Stomach (tissue), 9 donors: ENCODE data around the gene ROBO1. TPM values are rescaled to one million over a fixed set of nuclear protein-coding genes. Genes with fewer than 3 reads are reported as not detected.

Experiments
- DNase-seq, 2 donors: peaks; one replicate each; pipeline versions ENCODE4 v3.0.0 to v3.0.0-alpha.2; 2013 to 2019
- H3K27ac ChIP-seq, 5 donors: fragments of 200-600 bp in 4 of 5; sonication (generic) in 4 of 5; one replicate each; pipeline ENCODE4 v1.5.1; 2013 to 2019; ENCODE audit warnings: mild to moderate bottlenecking in 1 of 5, moderate library complexity in 1 of 5
- H3K27me3 ChIP-seq, 3 donors: fragments of 200-600 bp; sonication (generic); one replicate each; pipeline ENCODE4 v1.5.1; 2017 to 2019; ENCODE audit warnings: mixed run types in 1 of 3
- H3K36me3 ChIP-seq, 4 donors: fragments of 200-600 bp; sonication (generic); 1 replicate in 3 of 4; 2 replicates in 1 of 4; pipeline ENCODE4 v1.5.1; 2016 to 2019
- H3K4me1 ChIP-seq, 4 donors: fragments of 200-600 bp; sonication (generic); one replicate each; pipeline ENCODE4 v1.5.1; 2016 to 2019
- H3K4me3 ChIP-seq, 4 donors: fragments of 200-600 bp; sonication (generic) in 3 of 4; one replicate each; pipeline ENCODE4 v1.5.1; 2016 to 2019; ENCODE audit warnings: mild to moderate bottlenecking in 1 of 4
- H3K9me3 ChIP-seq, 4 donors: fragments of 200-600 bp; sonication (generic); one replicate each; pipeline ENCODE4 v1.5.1; 2016 to 2019
- EP300 ChIP-seq: sonication (generic); formaldehyde crosslinking; IDR thresholded peaks from one replicate; pipeline ENCODE4 v1.6.1; 2017; ENCODE audit warnings: antibody characterized with exemption
- POLR2A ChIP-seq, 4 donors: fragments of 450-650 bp; IDR thresholded peaks; one replicate each; pipeline ENCODE4 v1.6.1; 2016; ENCODE audit warnings: antibody characterized with exemption in 4 of 4, control low read depth in 2 of 4, mild to moderate bottlenecking in 1 of 4, moderate library complexity in 1 of 4
- POLR2AphosphoS5 ChIP-seq, 3 donors: sonication (generic); formaldehyde crosslinking; IDR thresholded peaks; one replicate each; pipeline ENCODE4 v1.6.1; 2016; ENCODE audit warnings: antibody characterized with exemption in 3 of 3
- WGBS, 5 donors: extraction: QIAGEN DNeasy Blood & Tissue Kit in 3 of 5; methylation state at CpG; one replicate each; pipeline versions ENCODE4 v1.1.5 to v1.1.7; 2013 to 2018; 5-methylcytosine and 5-hydroxymethylcytosine counted together
- intact Hi-C: fragments of 100-400 bp; cut with DNase I; formaldehyde crosslinking; loops from one replicate; pipeline ENCODE4 v1.15.1; 2023; ENCODE audit warnings: low total_unique reads
- polyA plus RNA-seq, 3 donors: library from polyadenylated mRNA; stranded (reverse); fragments of 200-250 nt; gene quantifications; one replicate each; pipeline ENCODE4 v1.2.3, GENCODE V29; 2013
- total RNA-seq, 5 donors: library from RNA; depleted of rRNA; stranded (reverse); fragments of >200 nt; gene quantifications; one replicate each; pipeline versions ENCODE4 v1.1.0 to v1.2.3, GENCODE V29; 2014 to 2016
- TF ChIP-seq, protein P1 (sequence below), 7 experiments: fragments of 450-650 bp in 4 of 7; fragments of 200-600 bp in 3 of 7; sonication (generic) in 3 of 7; IDR thresholded peaks; one replicate each; pipeline ENCODE4 v1.5.1; 2016 to 2019; ENCODE audit warnings: antibody characterized with exemption in 7 of 7, control low read depth in 2 of 7, mild to moderate bottlenecking in 1 of 7
- donor health status: healthy with polysubstance abuse.
- donor health status: Bipolar disorder and iron deficiency.
- donor health status: healthy.

ROBO1 gene
- total and polyA plus RNA-seq, 8 donors = 2.0 to 174 (median 4.5) TPM

DNA sequence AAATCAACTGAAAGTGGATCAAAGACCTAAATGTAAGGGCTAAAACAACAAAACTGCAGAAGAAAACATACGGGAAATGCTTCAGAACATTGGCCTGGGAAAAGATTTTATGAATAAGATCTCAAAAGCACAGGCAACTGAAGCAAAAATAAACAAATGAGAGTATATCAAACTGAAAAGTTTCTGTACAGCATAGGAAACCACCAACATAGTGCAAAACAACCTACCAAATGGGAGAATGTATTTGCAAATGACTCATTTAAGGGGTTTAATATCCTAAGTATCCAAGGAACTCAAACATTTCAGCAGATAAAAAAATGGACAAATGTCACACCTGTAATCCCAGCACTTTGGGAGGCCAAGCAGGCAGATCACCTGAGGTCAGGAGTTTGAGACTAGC lies 489.1 kb downstream of the ROBO1 start:
- no peak for TF ChIP-seq POLR2A (IDR thresholded peaks at IDR 0.05)
- no peak for TF ChIP-seq POLR2AphosphoS5 (IDR thresholded peaks at IDR 0.05)
- TF ChIP-seq, protein P1, sequence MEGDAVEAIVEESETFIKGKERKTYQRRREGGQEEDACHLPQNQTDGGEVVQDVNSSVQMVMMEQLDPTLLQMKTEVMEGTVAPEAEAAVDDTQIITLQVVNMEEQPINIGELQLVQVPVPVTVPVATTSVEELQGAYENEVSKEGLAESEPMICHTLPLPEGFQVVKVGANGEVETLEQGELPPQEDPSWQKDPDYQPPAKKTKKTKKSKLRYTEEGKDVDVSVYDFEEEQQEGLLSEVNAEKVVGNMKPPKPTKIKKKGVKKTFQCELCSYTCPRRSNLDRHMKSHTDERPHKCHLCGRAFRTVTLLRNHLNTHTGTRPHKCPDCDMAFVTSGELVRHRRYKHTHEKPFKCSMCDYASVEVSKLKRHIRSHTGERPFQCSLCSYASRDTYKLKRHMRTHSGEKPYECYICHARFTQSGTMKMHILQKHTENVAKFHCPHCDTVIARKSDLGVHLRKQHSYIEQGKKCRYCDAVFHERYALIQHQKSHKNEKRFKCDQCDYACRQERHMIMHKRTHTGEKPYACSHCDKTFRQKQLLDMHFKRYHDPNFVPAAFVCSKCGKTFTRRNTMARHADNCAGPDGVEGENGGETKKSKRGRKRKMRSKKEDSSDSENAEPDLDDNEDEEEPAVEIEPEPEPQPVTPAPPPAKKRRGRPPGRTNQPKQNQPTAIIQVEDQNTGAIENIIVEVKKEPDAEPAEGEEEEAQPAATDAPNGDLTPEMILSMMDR (IDR thresholded peaks at IDR 0.05) = no peak
- no peak for TF ChIP-seq EP300
- WGBS, 5 donors = 50 to 78% (median 61%) methylated on average over 1 of the region's 1 CpG
- intact Hi-C loops = no loop called here
- Histone ChIP-seq H3K4me1 (no peaks in the 10 kb centered on the region), H3K9me3 (peaks cover 0 to 12% (median 0%) of the 10 kb centered on the region in 4 donors), H3K4me3 (no peak overlapping the region), H3K27me3 (no peaks in the 10 kb centered on the region), H3K27ac (no peak overlapping the region), H3K36me3 (no peaks in the 10 kb centered on the region)
- no peak for DNase-seq

DNA sequence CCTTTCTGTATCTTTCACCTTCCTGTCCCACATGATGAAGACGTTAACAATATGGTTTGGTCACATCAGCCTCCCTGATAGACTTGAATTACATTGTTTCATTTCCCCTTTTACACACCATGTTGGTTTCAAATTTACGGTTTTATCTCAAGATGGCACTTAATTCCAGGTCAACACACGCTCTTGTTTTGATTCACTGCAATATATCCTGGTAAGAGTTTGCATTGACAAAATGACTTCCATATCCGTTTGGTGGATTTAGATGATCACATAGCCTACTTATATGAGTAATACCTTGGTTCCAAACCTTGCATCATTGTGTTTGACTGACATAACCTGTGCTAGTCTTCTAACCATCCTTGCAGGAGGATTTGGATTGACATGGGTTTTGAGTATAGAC lies 499.4 kb downstream of the ROBO1 start:
- no peak for TF ChIP-seq POLR2AphosphoS5 (IDR thresholded peaks at IDR 0.05)
- no peak for TF ChIP-seq POLR2A (IDR thresholded peaks at IDR 0.05)
- no peak for TF ChIP-seq EP300
- TF ChIP-seq, protein P1 (IDR thresholded peaks at IDR 0.05) = no peak
- intact Hi-C loops = no loop called here
- WGBS, 5 donors = 77 to 88% (median 82%) methylated on average over 4 of the region's 4 CpGs

GRCh38 chr3:79264892-79265291 lies 502.9 kb downstream of the ROBO1 start:
- intact Hi-C loops = no loop called here
- H3K27me3 ChIP-seq = no peaks in the 10 kb centered on the region
- no peak overlapping the region for H3K4me3 ChIP-seq
- no peak for TF ChIP-seq EP300
- TF ChIP-seq, protein P1 (IDR thresholded peaks at IDR 0.05) = no peak
- no peak for TF ChIP-seq POLR2A (IDR thresholded peaks at IDR 0.05)
- no peak for TF ChIP-seq POLR2AphosphoS5 (IDR thresholded peaks at IDR 0.05)
- H3K27ac ChIP-seq = no peak overlapping the region
- no peaks in the 10 kb centered on the region for H3K4me1 ChIP-seq
- H3K36me3 ChIP-seq = no peaks in the 10 kb centered on the region
- no peak for DNase-seq
- H3K9me3 ChIP-seq = no peaks in the 10 kb centered on the region
- WGBS, 5 donors = 59 to 83% (median 78%) methylated on average over 2 of the region's 2 CpGs

More for the DNA sequence above, 499.4 kb downstream of the ROBO1 start:
- Histone ChIP-seq H3K4me1 (no peaks in the 10 kb centered on the region), H3K27ac (no peak overlapping the region), H3K4me3 (no peak overlapping the region), H3K27me3 (no peaks in the 10 kb centered on the region), H3K36me3 (no peaks in the 10 kb centered on the region), H3K9me3 (peaks cover 0 to 10% (median 0%) of the 10 kb centered on the region in 4 donors)
- no peak for DNase-seq

- H3K4me1 ChIP-seq = no peaks in the 10 kb centered on the region
- no peaks in the 10 kb centered on the region for H3K36me3 ChIP-seq
- WGBS, 5 donors = 52 to 60% (median 55%) methylated on average over 1 of the region's 1 CpG
- DNase-seq = no peak
- no peak for TF ChIP-seq POLR2A (IDR thresholded peaks at IDR 0.05)
- TF ChIP-seq EP300 = no peak
- TF ChIP-seq, protein P1 (IDR thresholded peaks at IDR 0.05) = no peak
- no peak for TF ChIP-seq POLR2AphosphoS5 (IDR thresholded peaks at IDR 0.05)
- intact Hi-C loops = no loop called here
- no peaks in the 10 kb centered on the region for H3K27me3 ChIP-seq
- no peak overlapping the region for H3K27ac ChIP-seq
- no peaks in the 10 kb centered on the region for H3K9me3 ChIP-seq
- H3K4me3 ChIP-seq = no peak overlapping the region
These were observed 504.4 kb downstream of the ROBO1 start for GRCh38 chr3:79263423-79263822.
